Measurements from ENCODE around the gene LMNTD2.

Gene LMNTD2

DNA sequence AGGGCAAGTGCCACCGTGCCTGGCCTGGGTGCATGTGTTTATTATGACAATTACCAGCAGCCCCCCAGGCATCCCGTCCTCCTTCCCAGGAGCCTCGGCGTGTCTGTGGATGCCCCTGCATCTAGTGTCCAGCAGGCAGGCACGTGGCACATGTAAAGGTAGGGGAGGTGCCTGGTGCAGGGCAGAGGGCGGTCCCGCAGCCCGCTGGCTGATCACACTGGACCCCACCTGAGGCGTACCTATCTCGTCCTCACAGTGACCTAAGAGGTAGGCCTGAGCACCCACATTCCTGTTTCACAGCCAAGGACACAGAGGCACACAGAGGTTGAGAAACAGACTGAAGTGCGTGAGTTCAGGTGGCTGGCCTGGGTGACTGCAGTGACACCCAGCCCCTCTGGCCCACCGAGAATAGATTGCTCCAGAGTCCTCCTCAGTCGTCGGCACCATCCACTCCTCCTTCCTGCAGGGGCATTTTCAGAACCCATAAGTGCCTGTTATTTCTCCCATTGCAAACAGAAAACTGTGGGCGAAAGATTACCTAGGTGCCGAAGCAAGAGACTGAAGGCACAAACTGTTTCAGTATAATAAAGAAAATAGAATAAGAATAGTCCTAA is 12.7 kb upstream of the LMNTD2 start:
- no peak overlapping the region for H3K4me3 ChIP-seq (ENCODE audit: low read depth, low read length)
- TF ChIP-seq, protein P1, sequence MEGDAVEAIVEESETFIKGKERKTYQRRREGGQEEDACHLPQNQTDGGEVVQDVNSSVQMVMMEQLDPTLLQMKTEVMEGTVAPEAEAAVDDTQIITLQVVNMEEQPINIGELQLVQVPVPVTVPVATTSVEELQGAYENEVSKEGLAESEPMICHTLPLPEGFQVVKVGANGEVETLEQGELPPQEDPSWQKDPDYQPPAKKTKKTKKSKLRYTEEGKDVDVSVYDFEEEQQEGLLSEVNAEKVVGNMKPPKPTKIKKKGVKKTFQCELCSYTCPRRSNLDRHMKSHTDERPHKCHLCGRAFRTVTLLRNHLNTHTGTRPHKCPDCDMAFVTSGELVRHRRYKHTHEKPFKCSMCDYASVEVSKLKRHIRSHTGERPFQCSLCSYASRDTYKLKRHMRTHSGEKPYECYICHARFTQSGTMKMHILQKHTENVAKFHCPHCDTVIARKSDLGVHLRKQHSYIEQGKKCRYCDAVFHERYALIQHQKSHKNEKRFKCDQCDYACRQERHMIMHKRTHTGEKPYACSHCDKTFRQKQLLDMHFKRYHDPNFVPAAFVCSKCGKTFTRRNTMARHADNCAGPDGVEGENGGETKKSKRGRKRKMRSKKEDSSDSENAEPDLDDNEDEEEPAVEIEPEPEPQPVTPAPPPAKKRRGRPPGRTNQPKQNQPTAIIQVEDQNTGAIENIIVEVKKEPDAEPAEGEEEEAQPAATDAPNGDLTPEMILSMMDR (IDR thresholded peaks at IDR 0.05; ENCODE audit: low read depth, low read length), result no peak

DNA sequence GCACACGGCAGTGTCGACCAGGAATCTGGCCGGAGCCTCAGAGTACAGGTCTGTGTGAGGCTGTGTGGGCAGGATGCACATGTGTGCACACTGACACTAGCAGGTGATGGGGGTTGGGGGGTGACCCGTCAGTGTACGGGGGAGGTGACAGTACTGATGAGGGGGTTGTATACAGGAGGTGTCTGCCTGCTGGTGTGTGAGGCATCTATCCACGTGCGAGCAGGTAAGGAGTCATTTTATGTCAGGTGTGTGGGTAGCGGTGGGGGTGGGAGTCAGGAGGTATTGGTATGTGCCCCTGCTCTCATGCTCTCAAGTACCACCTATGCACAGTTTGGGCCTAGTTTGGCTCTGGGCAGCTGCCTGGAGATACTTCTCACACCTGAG is 11.3 kb upstream of the LMNTD2 start:
- TF ChIP-seq, protein P1 (IDR thresholded peaks at IDR 0.05; ENCODE audit: low read depth, low read length), result no peak

DNA sequence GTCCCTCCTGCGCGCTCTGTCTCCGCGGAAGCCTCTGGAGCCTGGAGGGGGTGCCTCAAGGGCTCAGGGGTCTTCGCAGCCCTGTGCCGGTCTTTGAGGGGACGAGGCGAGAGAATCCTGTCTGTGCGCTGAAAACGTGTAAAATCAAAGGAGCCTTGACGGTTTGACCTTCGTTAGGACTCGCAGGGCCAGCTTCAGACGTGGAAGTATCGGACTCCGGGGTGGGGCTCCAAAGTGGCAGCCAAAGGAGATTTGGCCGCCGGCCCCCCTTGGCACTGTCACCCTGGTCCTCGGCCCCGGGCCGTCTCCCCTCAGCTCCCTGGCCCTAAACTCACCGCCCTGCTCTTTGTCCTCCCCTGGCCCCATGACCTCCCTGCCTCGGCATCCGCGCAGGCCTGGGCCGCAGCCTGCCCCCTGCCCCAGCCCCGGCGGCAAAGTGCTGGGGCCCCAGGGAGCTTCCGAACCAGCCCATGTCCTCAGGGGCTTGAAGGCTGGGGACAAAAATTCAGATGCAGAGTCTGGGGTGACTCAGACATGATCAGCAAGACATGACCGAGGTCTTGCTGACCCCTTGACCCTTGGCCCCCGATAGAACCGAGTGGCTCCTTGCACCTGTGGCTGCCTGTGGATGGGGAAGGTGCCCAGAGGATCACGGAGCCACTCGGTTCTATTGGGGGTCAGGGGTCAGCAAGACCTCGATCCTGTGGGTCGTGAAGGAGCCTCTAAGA is 8.8 kb upstream of the LMNTD2 start:
- TF ChIP-seq, protein P1 (IDR thresholded peaks at IDR 0.05; ENCODE audit: low read depth, low read length), result no peak
- H3K4me3 ChIP-seq (ENCODE audit: low read depth, low read length), result peak overlapping the region; percentile 75

More for the DNA sequence above, 11.3 kb upstream of the LMNTD2 start:
- H3K4me3 ChIP-seq (ENCODE audit: low read depth, low read length), result no peak overlapping the region

DNA sequence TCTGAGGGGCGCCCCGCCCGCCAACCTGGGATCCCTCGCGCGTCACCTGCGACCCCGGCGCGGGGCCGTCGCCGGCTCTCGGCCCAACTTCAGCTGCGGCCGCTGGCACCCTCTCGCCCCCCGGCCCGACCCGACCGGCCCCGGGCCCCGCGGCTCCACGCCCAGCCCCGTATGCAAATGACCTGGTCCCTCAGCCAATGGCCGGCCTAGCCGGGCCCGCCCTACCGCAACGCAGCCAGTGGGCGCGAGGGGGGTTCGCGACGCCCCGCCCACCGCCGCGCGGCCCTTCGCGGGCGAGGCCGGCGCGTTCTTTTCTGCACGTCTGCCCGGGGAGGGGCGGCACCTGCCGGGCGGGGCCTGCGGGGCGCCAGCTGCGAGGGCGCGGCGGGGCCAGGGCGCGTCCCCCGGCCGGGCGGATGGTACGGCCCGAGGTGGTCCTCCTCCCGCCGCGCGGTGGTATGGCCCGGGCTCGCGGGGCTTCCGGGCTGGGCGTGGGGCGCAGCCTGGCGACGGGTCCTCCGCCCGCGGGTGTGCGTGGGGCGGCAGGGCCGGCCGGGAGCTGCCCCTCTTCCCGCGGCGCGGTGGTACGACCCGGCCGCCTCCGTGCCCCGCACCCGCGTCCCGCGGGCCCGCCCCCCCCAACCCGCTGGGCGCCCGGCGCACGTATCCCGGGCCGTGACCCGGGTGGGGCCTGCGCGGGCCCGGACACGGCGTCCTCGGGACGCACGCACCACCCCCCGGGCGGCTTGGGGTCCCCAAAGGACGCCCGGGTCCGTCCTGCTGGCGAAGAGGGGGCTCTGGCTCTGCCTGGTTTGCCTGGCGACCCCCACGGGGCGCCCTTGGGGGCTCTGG is 8.0 kb upstream of the LMNTD2 start:
- peak overlapping the region; percentile 84 for H3K4me3 ChIP-seq (ENCODE audit: low read depth, low read length)
- TF ChIP-seq, protein P1 (IDR thresholded peaks at IDR 0.05; ENCODE audit: low read depth, low read length), result no peak

DNA sequence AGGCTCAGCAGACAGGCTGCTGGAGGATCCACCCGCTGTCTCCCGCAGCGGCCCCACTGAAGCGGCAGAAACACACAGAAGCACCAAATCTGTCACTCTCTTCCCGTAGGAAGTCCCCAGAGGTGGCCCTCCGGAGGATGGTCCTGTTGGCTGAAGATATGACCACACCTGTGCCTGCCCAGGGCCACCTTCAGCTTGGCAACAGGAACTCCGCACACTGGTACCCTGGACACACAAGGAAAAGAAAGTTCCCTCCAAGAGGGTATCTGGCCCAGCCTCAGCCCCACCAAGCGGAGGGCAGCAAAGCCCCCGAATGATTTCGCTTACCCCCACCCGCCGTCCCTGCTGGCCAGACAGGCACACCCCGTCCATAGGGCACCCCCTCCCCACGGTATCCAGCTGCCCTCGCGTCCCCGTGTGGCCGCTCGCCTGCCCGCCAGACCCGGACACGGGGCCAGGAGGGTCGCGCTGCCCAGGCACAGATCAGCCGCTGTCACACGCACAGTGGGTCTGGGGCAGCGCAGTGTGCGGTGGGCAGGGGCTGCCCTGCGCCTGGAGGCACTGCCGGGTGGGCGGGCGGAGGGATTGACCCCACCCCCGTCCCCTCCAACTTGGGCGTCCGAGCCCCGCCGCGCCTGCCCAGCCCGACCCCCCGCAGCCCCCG is 7.2 kb upstream of the LMNTD2 start:
- peak overlapping the region; percentile 84 for H3K4me3 ChIP-seq (ENCODE audit: low read depth, low read length)
- TF ChIP-seq, protein P1 (IDR thresholded peaks at IDR 0.05; ENCODE audit: low read depth, low read length), result no peak

DNA sequence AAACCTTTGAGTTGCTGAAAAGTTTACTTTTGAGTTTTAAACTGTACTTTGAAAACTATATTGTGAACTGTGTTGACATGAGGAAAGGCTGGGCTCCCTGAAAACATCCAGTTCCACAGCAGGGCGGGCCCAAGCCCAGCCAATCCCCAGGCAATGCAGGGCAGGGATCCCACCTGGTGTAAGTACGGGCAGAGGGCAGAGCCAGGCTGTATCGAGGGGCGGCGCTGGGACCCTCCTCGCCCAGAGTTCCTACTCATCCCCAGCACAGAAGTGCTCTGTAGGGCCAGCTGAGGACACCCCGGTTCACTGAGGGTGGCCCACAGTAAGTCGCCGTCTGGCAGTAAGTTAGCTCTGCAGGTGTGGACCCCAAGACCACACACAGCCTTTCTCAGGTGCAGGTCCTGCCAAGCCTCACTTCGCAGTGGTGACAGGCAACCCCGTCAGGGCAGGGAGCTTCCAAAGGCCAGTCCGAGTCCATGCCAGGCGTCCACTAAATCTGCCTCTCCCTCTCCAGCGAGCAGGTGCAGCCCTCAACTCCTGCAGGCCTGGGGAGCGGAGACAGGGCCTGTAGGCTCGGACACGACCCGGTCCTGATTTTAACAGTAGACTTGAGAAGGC is 6.6 kb upstream of the LMNTD2 start:
- TF ChIP-seq, protein P1 (IDR thresholded peaks at IDR 0.05; ENCODE audit: low read depth, low read length), result no peak
- H3K4me3 ChIP-seq (ENCODE audit: low read depth, low read length), result peak overlapping the region; percentile 84

Data from WI38 (cell line).